Neural progenitor cell (in vitro differentiated cells): ENCODE measurements around the gene ATAD2B.

Source experiments
- CTCF ChIP-seq: fragments of 200-600 bp; sonication (generic); IDR thresholded peaks from 2 replicates; pipeline ENCODE4 v1.5.1; 2017; ENCODE audit warnings: antibody characterized with exemption, mild to moderate bottlenecking
- EZH2 ChIP-seq: fragments of 200-600 bp; sonication (generic); IDR thresholded peaks from 2 replicates; pipeline ENCODE4 v1.6.1; 2017; ENCODE audit warnings: antibody characterized with exemption, mild to moderate bottlenecking, moderate library complexity

GRCh38 chr2:23900541-23901322 is 26.2 kb downstream of the ATAD2B start:
- TF ChIP-seq CTCF (no peak), EZH2 (no peak)
